Retinal pigment epithelial cell (primary cell): ENCODE results near the gene EFHC2.

Source experiments
- DNase-seq: peaks from one replicate; pipeline ENCODE4 v3.0.0-alpha.2; 2010; ENCODE audit warnings: low read depth
- H3K4me3 ChIP-seq: 2 replicates; pipeline ENCODE4 v1.5.1; 2011; ENCODE audit warnings: mild to moderate bottlenecking, low read length, control low read depth, moderate library complexity
- CTCF ChIP-seq: conservative IDR thresholded peaks from 2 replicates; pipeline ENCODE4 v1.5.1; 2011; ENCODE audit warnings: low read depth, low read length, control low read depth, inconsistent platforms

EFHC2 gene

GRCh38 chrX:44344687-44345086 lies 1.2 kb upstream of the EFHC2 start:
- no peak overlapping the region for H3K4me3 ChIP-seq
- DNase-seq = no peak
- TF ChIP-seq CTCF = no peak

GRCh38 chrX:44344194-44344593 lies 722 bp upstream of the EFHC2 start:
- DNase-seq = no peak
- no peak overlapping the region for H3K4me3 ChIP-seq
- no peak for TF ChIP-seq CTCF

GRCh38 chrX:44342866-44343265 lies 606 bp downstream of the EFHC2 start:
- H3K4me3 ChIP-seq = peak overlapping the region; percentile 56
- DNase-seq = no peak
- TF ChIP-seq CTCF = no peak

GRCh38 chrX:44338361-44338760 lies 5.1 kb downstream of the EFHC2 start:
- no peak for TF ChIP-seq CTCF
- no peak for DNase-seq
- H3K4me3 ChIP-seq = no peak overlapping the region

- DNase-seq = no peak
- H3K4me3 ChIP-seq = no peak overlapping the region
- no peak for TF ChIP-seq CTCF
Measured at GRCh38 chrX:44332437-44332836, 11.0 kb downstream of the EFHC2 start.

GRCh38 chrX:44330227-44330626 lies 13.2 kb downstream of the EFHC2 start:
- DNase-seq = no peak
- no peak overlapping the region for H3K4me3 ChIP-seq
- no peak for TF ChIP-seq CTCF

- no peak for TF ChIP-seq CTCF
- no peak overlapping the region for H3K4me3 ChIP-seq
- DNase-seq = no peak
Measured at GRCh38 chrX:44319550-44319949, 23.9 kb downstream of the EFHC2 start.
